UCSD-AML1 (cell line): ENCODE data around the gene TRAF3.
"Not testable (repeated sequence)": the region's sequence is repeated elsewhere in the genome, so short reads cannot be mapped to it uniquely, and the experiment has no call there.

Source experiments
- DNase-seq: peaks from one replicate; lab custom pipeline; 2025; ENCODE audit not compliant: unreplicated experiment; lab: John Stamatoyannopoulos, UW

The TRAF3 gene

GRCh38 chr14:102751088-102751487 is 26.2 kb upstream of the TRAF3 start:
- no peak for DNase-seq

DNA sequence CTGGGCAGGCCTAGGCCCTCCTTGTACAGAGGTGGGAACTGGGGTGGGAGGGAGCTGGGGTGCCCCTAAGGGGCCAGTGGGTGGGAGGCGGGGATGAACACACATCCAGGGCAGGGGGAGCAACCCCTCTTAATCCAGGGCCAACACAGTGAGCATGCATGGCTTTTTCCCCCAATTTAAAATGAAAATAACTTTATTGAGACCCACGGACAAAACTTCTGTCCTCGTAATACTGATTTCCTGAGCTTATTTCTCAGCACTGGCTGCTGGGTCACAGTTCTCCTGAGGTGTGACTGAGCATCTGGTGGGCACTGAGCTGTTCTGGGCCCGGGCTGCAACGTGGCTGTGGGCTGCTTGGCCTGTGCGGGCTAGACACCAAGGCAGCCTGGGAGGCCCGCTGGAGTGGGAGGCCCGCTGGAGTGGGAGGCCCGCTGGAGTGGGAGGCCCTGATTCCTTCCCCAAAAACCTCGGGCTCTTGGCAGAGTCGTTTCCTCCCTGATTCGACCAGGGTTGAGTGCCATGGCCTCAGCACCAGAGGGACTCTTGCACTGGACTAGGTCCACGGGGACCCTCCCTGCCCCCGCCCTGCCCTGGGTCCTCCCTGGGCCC is 24.9 kb upstream of the TRAF3 start:
- DNase-seq = no peak

DNA sequence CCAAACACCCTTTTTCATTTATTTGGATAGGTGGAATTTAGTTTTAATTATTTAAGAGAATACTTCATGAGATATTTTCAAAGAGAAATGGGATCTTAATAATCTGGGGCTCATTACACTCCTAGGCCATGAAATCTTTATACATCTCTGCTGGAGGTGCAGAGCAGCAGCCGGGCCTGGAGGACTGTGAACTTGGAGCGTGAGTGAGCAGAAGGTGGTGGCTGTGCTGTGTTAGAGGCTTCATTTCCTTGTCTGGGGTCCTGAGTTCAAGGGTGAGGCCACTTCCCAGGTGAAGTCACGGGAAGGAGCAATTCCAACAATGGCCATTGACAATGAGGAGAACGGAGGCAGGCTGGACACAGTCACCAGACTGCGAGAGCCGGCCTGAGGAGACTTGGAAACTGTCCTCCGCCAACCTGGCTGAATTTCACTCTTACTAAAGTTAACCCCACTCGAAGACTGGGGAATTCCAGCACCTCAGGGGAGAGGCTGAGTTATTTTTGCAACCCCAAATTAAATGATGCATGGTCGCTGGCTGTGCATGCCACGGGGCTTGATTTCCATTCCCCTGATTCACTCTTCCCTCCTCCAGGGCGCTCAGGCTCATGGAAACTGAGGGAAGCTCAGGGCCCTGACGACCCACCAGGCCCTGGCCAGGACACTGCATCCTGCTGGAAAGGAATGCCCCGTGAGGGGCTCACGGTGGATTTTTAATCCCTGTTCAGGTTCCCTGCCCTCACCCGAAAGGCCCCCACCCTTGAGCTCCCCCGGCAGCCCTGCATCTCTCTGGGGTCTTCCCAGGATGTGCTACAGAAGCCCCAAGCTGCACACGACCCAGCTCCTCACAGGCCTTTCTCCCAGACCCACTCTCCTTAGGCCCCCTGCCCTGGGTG is 22.6 kb upstream of the TRAF3 start:
- DNase-seq = no peak

DNA sequence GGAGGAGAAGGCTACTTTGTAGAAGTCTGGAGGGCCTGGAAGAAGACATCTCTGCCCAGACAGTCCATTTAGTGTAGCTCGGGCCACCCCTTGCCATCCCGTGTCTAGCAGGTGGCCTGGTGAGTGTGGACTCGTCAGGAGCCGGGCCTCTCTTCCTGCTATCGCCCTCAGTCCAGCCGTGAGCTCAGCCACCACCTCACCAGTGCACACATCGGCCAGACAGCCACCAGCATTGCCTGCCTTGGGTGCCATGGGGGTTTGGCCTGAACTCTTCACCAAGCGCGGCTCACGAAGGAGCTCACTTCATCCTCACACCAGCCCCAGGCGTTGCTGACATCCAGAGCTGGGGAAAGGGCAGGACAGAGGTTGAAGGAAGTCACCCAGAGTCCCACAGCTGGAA is 19.6 kb upstream of the TRAF3 start:
- no peak for DNase-seq

DNA sequence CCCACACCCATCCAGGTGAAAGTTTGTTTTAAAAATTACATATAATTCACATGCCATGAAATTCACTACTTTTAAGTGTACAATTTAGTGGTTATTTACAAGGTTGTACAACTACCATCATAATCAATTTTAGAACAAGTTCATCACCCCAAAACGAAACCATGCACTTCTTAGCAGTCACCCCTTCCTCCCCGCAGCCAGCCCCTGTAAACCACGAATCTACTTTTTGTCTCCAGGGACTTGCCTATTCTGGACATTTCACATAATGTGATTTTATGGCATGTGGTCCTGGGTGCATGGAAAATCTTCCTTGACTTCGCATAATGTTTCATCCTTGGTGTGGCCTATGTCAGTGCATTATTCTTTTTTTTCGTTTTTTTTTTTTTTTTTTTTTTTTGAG is 19.2 kb upstream of the TRAF3 start:
- DNase-seq = no peak

- DNase-seq = peak; percentile 55
These were observed 17.6 kb upstream of the TRAF3 start for GRCh38 chr14:102759456-102760187.

GRCh38 chr14:102760496-102761193 is 16.6 kb upstream of the TRAF3 start:
- DNase-seq = no peak

DNA sequence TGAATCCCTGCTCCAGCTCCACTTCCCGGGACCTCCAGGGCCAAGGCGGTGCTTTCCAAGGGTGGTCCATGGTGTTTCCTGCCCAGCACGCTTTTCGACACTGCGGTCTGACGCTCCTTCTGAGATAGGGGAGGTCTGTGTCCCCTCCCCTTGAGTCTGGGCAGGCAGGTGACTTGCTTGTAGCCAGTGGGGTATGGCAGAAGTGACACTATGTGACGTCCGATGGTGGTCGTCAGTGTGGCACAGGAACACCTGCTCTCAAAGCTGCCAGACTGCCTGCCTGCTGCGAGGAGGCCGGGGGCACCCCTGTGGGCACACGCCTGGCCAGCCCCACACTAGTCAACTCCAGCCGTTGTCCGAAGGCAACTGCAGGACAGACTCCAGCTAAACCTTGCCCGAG is 16.0 kb upstream of the TRAF3 start:
- DNase-seq = no peak

- DNase-seq = no peak
These were observed 13.0 kb upstream of the TRAF3 start for GRCh38 chr14:102764220-102764671.

- not testable (repeated sequence) for DNase-seq
These were observed 11.5 kb upstream of the TRAF3 start for GRCh38 chr14:102765770-102766169.

DNA sequence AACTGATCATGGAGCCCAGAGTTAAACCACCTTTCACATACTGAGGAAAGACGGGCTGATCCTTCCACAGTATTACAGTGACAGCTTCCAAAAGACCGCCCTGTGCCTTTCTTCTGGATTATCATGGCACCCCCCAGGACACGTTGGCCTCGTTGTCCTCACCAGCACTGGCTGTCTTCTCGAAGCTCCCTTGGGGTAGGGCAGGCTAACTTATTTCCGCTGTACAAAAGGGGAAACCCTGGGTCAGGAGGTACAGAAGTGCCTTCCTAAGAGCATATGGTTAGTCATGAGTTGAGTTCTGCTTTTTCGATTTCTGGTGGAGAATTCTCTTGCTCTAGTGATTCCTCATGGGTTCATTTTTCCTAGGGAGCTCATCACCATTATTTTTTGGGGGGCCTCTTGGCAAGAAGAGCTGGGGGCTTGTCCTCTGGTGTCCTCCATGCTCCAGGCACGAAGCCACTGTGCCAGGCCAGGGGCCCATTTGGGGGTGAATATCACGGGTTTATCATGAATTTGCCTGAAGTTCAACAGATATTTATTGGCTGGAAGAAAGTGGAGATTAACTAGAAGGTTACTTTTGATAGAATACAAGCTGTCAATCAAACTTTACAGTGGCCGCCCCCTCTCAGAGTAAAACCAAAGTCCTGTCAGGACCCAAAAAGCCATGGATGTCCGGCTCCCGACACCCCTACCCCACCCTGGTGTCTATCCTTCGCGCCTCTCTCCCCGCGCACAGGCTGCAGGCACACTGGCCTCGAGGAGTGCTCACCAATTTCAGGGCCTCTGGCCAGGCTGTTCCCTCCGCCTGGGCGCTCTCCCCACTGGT is 8.8 kb upstream of the TRAF3 start:
- DNase-seq = peak; percentile 45

GRCh38 chr14:102769049-102769327 is 8.3 kb upstream of the TRAF3 start:
- DNase-seq = no peak

DNA sequence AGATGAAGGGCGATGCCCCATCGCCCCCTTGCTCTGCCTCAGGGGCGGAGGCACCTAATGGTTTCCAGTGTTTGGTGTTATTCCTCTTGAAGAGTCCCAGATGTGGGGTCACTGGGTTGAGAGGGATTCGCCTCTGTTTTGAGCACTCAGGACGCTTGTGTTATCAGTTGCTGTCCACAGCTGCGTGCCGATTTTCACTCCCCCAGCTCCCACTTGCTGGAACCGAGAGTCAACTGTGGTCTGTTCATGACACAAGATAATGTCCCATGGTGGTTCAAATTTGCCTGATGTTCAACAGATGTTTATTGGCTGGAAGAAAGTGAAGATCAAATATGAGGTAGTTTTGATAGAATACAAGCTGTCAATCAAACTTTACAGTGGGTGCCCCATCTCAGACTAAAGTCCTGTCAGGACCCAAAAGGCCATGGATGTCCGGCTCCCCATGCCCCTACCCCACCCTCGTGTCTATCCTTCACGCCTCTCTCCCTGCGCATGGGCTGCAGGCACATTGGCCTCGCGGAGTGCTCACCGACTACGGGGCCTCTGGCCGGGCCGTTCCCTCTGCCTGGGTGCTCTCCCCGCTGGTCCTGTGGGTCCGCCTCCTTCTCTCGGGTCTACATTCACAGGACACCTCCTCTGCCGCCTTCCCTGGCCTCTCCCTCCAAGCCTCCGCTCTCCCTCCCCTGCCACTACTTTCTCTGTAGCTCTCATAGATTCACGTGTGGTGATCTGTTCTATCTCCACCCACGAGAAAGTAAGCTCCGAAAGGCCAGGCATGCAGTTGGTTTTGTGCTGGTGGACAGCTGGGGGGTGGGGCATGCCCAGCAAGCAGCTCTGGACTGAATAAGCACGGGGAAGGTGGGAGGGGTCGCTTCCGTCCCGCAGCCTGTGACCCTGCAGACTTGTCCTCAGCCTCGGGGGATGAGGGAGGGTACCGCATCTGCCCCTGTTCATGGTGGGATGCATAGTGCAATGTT is 6.8 kb upstream of the TRAF3 start:
- DNase-seq = no peak

- DNase-seq = no peak
These were observed 6.1 kb upstream of the TRAF3 start for GRCh38 chr14:102771144-102771543.

DNA sequence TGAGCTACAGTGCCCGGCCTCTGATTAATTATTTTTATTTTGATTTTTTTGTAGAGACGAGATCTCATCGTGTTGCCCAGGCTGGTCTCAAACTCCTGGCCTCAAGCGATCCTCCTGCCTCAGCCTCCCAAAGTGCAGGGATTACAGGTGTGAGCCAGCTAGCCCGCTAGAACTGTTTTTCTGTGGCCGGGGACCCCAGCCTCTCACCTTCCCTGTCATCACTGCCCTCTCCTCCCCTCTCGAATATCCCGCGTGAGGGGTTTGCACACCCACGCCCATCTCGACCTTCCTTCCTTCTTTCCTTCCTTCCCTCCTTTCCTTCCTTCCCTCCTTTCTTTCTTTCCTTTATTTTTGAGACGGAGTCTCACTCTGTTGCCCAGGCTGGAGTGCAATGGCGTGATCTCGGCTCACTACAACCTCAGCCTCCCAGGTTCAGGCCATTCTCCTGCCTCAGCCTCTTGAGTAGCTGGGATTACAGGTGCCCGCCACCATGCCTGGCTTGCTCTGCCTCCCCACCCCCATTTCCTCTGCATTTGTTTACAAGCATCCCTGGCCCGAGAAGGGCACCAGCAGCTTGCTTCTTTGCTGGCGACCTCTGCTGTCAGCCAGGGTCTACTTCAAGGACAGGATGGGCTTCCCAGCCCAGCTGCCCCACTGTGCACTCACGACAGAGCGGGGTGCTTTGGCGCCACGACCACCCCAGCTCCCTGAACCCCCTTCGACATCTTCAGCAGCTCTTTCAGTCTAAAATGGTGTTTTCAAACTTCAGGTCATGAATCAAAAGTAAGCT is 4.3 kb upstream of the TRAF3 start:
- no peak for DNase-seq

DNA sequence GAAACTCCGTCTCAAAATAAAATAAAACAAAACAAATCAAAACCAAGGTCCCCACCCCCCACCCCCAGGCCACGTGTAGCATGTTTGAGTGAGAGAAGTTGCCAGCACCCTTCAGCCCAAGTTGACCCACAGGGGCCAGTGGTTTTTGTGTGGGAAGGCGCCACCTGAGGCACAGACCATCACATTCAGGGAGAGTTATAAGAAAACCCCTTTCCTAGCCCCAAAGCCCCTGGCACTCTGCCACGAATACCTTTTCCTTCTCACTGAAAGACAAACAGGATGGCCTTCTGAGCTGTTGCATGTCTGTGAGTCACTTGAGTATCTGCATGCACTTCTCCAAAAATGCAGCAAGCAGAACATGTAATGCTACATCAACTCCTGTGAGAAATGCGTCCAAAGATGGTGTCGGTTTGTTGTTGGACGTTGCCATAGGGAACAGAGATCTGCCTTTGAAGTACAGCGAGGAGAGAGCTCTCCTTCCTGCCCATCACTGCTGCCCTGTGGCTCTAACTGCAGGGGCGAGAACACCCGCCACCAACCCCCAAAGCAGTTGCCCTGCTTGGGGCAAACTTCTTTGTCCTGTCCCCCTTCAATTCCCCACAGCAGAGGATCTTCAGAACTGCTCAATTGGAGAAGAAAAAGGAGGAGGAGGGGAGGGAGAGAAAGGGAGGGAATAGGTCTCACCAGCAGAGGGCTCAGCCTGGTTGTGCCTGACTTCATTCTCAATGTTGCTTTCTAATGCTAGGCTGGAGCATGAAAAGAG is 2.7 kb upstream of the TRAF3 start:
- peak; percentile 36 for DNase-seq

- DNase-seq = no peak
These were observed 1.1 kb upstream of the TRAF3 start for GRCh38 chr14:102775855-102776760.
